ENCODE measurements around the gene ANP32D.
"Not testable (repeated sequence)": the region's sequence is repeated elsewhere in the genome, so short reads cannot be mapped to it uniquely, and the experiment has no call there.

Gene ANP32D

DNA sequence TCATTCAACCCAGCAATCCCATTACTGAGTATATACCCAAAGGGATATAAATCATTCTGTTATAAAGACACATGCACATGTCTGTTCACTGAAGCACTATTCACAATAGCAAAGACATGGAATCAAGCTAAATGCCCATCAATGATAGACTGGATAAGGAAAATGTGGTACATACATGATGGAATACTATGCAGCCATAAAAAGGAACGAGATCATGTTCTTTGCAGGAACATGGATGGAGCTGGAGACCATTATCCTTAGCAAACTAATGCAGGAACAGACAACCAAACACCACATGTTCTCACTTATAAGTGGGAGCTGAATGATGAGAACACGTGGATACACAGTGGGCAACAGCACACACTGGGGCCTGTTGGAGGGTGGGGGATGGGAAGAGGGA is 19.4 kb upstream of the ANP32D start:
- not testable (repeated sequence) for H3K9me3 ChIP-seq (ENCODE audit: control insufficient read depth in 5 of 5, low read length in 5 of 5); H3K4me1 ChIP-seq (ENCODE audit: control insufficient read depth in 5 of 5, insufficient read depth in 5 of 5, low read length in 5 of 5); H3K9ac ChIP-seq (ENCODE audit: low read length in 5 of 5); H3K36me3 ChIP-seq (ENCODE audit: control insufficient read depth in 5 of 5, insufficient read depth in 5 of 5, low read length in 5 of 5); H3K27me3 ChIP-seq (ENCODE audit: control insufficient read depth in 5 of 5, insufficient read depth in 4 of 5, low read length in 5 of 5); H3K4me3 ChIP-seq (ENCODE audit: low read depth in 1 of 5, low read length in 5 of 5); H3K27ac ChIP-seq (ENCODE audit: low read depth, low read length)

DNA sequence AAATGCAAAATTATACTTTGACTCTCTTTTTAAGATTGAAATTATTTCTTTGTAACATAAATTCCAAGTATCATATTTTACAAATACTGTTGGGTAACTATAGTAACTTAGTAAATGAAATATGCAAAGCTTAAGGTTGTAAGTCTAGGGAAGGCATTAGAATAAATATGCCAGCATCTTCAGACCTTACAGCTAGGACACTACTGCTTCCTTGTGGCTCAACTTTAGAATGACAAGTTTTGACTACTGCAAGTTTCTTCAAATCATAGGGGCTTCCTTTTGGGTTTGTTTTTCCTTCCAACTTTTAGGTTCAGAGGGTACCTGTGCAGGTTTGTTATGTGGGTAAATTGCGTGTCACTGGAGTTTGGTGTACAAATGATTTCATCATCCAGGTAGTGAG is 17.7 kb upstream of the ANP32D start:
- Histone ChIP-seq H3K9ac (ENCODE audit: low read length in 5 of 5) (no peak overlapping the region), H3K4me1 (ENCODE audit: control insufficient read depth in 5 of 5, insufficient read depth in 5 of 5, low read length in 5 of 5) (no peaks in the 10 kb centered on the region), H3K9me3 (ENCODE audit: control insufficient read depth in 5 of 5, low read length in 5 of 5) (peaks cover 0 to 8% (median 0%) of the 10 kb centered on the region in 5 donors), H3K36me3 (ENCODE audit: control insufficient read depth in 5 of 5, insufficient read depth in 5 of 5, low read length in 5 of 5) (no peaks in the 10 kb centered on the region), H3K4me3 (ENCODE audit: low read depth in 1 of 5, low read length in 5 of 5) (no peak overlapping the region), H3K27ac (ENCODE audit: low read depth, low read length) (no peak overlapping the region), H3K27me3 (ENCODE audit: control insufficient read depth in 5 of 5, insufficient read depth in 4 of 5, low read length in 5 of 5) (no peaks in the 10 kb centered on the region)

DNA sequence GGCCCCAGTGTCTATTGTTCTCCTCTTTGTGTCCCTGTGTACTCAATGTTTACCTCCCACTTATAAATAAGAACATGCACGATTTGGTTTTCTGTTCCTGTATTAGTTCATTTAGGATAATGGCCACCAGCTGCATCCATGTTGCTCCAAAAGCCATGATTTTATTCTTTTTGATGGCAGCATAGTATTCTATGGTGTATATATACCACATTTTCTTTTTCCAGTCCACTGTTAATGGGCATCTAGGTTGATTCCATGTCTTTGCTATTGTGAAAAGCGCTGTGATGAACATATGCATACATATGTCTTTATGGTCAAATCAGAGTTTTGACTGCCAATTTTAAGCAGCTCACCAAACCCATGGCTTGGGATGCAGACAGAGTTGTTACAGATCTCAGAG is 17.2 kb upstream of the ANP32D start:
- peaks cover 0 to 5% (median 0%) of the 10 kb centered on the region in 5 donors for H3K9me3 ChIP-seq (ENCODE audit: control insufficient read depth in 5 of 5, low read length in 5 of 5)
- H3K4me1 ChIP-seq (ENCODE audit: control insufficient read depth in 5 of 5, insufficient read depth in 5 of 5, low read length in 5 of 5): no peaks in the 10 kb centered on the region
- H3K27ac ChIP-seq (ENCODE audit: low read depth, low read length): no peak overlapping the region
- H3K36me3 ChIP-seq (ENCODE audit: control insufficient read depth in 5 of 5, insufficient read depth in 5 of 5, low read length in 5 of 5): no peaks in the 10 kb centered on the region
- no peak overlapping the region for H3K9ac ChIP-seq (ENCODE audit: low read length in 5 of 5)
- no peaks in the 10 kb centered on the region for H3K27me3 ChIP-seq (ENCODE audit: control insufficient read depth in 5 of 5, insufficient read depth in 4 of 5, low read length in 5 of 5)
- no peak overlapping the region for H3K4me3 ChIP-seq (ENCODE audit: low read depth in 1 of 5, low read length in 5 of 5)

DNA sequence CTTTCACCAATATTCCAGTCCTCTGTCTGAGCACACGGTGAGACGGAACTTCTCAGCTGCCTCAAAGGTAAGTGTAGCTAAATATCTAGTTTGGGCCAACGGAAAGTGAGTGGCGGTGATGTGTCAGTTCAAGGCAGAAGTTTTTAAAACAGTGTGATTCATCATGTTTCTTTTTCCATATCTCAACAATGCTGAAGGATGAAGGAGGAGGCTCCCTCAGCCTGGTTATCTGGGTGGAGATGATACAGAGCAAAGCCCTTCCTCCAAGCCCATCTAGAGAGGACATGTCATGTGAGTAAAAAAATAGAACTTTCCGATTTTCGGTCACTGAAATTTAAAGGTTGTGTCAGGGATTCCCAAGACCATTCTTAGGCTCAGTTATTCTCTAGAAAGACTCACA is 13.1 kb upstream of the ANP32D start:
- Histone ChIP-seq H3K9me3 (ENCODE audit: control insufficient read depth in 5 of 5, low read length in 5 of 5) (no peaks in the 10 kb centered on the region), H3K36me3 (ENCODE audit: control insufficient read depth in 5 of 5, insufficient read depth in 5 of 5, low read length in 5 of 5) (no peaks in the 10 kb centered on the region), H3K4me1 (ENCODE audit: control insufficient read depth in 5 of 5, insufficient read depth in 5 of 5, low read length in 5 of 5) (no peaks in the 10 kb centered on the region), H3K9ac (ENCODE audit: low read length in 5 of 5) (no peak overlapping the region), H3K4me3 (ENCODE audit: low read depth in 1 of 5, low read length in 5 of 5) (no peak overlapping the region), H3K27me3 (ENCODE audit: control insufficient read depth in 5 of 5, insufficient read depth in 4 of 5, low read length in 5 of 5) (no peaks in the 10 kb centered on the region), H3K27ac (ENCODE audit: low read depth, low read length) (no peak overlapping the region)

DNA sequence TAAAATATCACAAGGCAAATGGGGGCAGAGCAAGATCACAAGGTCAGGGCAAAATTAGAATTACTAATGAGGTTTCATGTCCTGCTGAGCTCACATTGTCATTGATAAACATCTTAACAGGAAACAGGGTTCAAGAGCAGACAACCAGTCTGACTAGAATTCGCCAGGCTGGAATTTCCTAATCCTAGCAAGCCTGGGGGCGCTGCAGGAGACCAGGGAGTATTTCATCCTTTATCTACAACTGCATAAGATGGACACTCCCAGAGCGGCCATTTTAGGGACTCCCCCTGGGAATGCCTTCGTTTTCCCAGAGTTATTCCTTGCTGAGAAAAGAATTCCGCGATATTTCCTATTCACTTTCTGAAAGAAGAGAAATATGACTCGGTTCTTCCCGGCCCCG is 3.3 kb upstream of the ANP32D start:
- H3K4me1 ChIP-seq (ENCODE audit: control insufficient read depth in 5 of 5, insufficient read depth in 5 of 5, low read length in 5 of 5); H3K27me3 ChIP-seq (ENCODE audit: control insufficient read depth in 5 of 5, insufficient read depth in 4 of 5, low read length in 5 of 5); H3K27ac ChIP-seq (ENCODE audit: low read depth, low read length); H3K9ac ChIP-seq (ENCODE audit: low read length in 5 of 5); H3K4me3 ChIP-seq (ENCODE audit: low read depth in 1 of 5, low read length in 5 of 5); H3K36me3 ChIP-seq (ENCODE audit: control insufficient read depth in 5 of 5, insufficient read depth in 5 of 5, low read length in 5 of 5): not testable (repeated sequence)
- H3K9me3 ChIP-seq (ENCODE audit: control insufficient read depth in 5 of 5, low read length in 5 of 5): peaks cover 2 to 35% (median 25%) of the 10 kb centered on the region in 5 donors

DNA sequence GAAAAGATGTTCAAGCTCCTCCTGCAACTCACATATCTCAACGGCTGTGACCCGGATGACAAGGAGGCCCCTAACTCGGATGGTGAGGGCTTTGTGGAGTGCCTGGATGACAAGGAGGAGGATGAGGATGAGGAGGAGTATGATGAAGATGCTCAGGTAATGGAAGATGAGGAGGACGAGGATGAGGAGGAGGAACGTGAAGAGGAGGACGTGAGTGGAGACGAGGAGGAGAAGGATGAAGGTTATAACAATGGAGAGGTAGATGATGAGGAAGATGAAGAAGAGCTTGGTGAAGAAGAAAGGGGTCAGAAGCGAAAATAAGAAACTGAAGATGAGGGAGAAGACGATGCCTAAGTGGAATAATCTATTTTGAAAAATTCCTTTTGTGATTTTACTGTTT is 702 bp downstream of the ANP32D start:
- H3K9ac ChIP-seq (ENCODE audit: low read length in 5 of 5): no peak overlapping the region
- no peaks in the 10 kb centered on the region for H3K27me3 ChIP-seq (ENCODE audit: control insufficient read depth in 5 of 5, insufficient read depth in 4 of 5, low read length in 5 of 5)
- H3K4me3 ChIP-seq (ENCODE audit: low read depth in 1 of 5, low read length in 5 of 5): no peak overlapping the region
- peaks cover 2 to 28% (median 22%) of the 10 kb centered on the region in 5 donors for H3K9me3 ChIP-seq (ENCODE audit: control insufficient read depth in 5 of 5, low read length in 5 of 5)
- H3K4me1 ChIP-seq (ENCODE audit: control insufficient read depth in 5 of 5, insufficient read depth in 5 of 5, low read length in 5 of 5): no peaks in the 10 kb centered on the region
- H3K27ac ChIP-seq (ENCODE audit: low read depth, low read length): no peak overlapping the region
- no peaks in the 10 kb centered on the region for H3K36me3 ChIP-seq (ENCODE audit: control insufficient read depth in 5 of 5, insufficient read depth in 5 of 5, low read length in 5 of 5)

DNA sequence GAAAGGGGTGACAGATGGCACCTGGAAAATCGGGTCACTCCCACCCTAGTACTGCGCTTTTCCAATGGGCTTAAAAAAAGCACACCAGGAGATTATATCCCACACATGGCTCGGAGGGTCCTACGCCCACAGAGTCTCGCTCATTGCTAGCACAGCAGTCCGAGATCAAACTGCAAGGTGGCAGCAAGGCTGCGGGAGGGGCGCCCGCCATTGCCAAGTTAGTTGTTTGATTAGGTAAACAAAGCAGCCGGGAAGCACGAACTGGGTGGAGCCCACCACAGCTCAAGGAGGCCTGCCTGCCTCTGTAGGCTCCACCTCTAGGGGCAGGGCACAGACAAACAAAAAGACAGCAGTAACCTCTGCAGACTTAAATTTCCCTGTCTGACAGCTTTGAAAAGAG is 2.1 kb downstream of the ANP32D start:
- not testable (repeated sequence) for H3K4me1 ChIP-seq (ENCODE audit: control insufficient read depth in 5 of 5, insufficient read depth in 5 of 5, low read length in 5 of 5); H3K36me3 ChIP-seq (ENCODE audit: control insufficient read depth in 5 of 5, insufficient read depth in 5 of 5, low read length in 5 of 5); H3K9ac ChIP-seq (ENCODE audit: low read length in 5 of 5); H3K27me3 ChIP-seq (ENCODE audit: control insufficient read depth in 5 of 5, insufficient read depth in 4 of 5, low read length in 5 of 5); H3K27ac ChIP-seq (ENCODE audit: low read depth, low read length); H3K4me3 ChIP-seq (ENCODE audit: low read depth in 1 of 5, low read length in 5 of 5)
- H3K9me3 ChIP-seq (ENCODE audit: control insufficient read depth in 5 of 5, low read length in 5 of 5): peaks cover 0 to 18% (median 10%) of the 10 kb centered on the region in 5 donors

DNA sequence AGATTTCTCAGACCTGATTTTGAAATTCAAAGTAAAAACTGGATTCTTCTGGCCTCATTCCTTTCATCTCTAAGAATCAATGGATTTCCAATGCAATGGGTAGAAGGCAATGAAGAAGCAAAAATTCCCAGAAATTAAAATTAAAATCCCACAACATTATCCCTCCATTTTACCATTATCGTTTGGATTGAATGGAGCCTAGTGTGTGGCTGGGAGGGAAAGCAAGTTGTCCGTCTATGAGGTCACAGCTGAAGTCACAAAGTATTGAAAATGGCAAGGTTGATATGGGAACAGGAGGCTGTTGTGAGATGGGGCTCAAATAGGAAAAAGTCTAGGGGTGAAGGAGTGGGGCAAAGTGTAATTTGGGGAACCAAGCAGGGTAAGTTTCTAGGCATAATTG is 9.8 kb downstream of the ANP32D start, which contains the start of gene C12orf54:
TSS of gene C12orf54 (plus strand) at position 301 of the 400 bp plus-strand sequence. CDS start 799 bp downstream, outside the sequence.
- Histone ChIP-seq H3K36me3 (ENCODE audit: control insufficient read depth in 5 of 5, insufficient read depth in 5 of 5, low read length in 5 of 5) (no peaks in the 10 kb centered on the region), H3K9me3 (ENCODE audit: control insufficient read depth in 5 of 5, low read length in 5 of 5) (peaks cover 0 to 3% (median 0%) of the 10 kb centered on the region in 5 donors), H3K27me3 (ENCODE audit: control insufficient read depth in 5 of 5, insufficient read depth in 4 of 5, low read length in 5 of 5) (no peaks in the 10 kb centered on the region), H3K9ac (ENCODE audit: low read length in 5 of 5) (no peak within 1 kb of the TSS), H3K4me1 (ENCODE audit: control insufficient read depth in 5 of 5, insufficient read depth in 5 of 5, low read length in 5 of 5) (no peaks in the 10 kb centered on the region), H3K4me3 (ENCODE audit: low read depth in 1 of 5, low read length in 5 of 5) (no peak within 1 kb of the TSS), H3K27ac (ENCODE audit: low read depth, low read length) (no peak within 1 kb of the TSS)

DNA sequence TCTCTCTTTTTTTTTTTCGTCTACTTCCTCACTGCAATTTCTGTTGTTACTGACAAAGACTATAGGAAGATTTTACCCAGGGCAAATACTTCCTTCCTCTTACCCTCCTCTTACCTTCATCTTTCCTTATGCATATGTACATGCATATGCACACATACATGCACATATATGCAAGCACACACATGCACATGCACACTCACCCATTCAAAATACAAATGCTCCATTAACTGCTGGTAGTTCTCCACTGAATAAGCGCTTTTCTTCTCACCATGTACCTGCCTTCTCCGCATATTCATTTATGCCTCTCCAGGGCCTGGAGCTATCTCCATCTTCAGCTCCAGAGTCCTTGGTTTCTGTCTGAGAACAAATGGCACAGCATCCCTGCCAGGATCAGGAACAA is 10.6 kb downstream of the ANP32D start:
- Histone ChIP-seq H3K4me3 (ENCODE audit: low read depth in 1 of 5, low read length in 5 of 5) (no peak overlapping the region), H3K9ac (ENCODE audit: low read length in 5 of 5) (no peak overlapping the region), H3K9me3 (ENCODE audit: control insufficient read depth in 5 of 5, low read length in 5 of 5) (peaks cover 0 to 3% (median 0%) of the 10 kb centered on the region in 5 donors), H3K27me3 (ENCODE audit: control insufficient read depth in 5 of 5, insufficient read depth in 4 of 5, low read length in 5 of 5) (no peaks in the 10 kb centered on the region), H3K27ac (ENCODE audit: low read depth, low read length) (no peak overlapping the region), H3K4me1 (ENCODE audit: control insufficient read depth in 5 of 5, insufficient read depth in 5 of 5, low read length in 5 of 5) (no peaks in the 10 kb centered on the region), H3K36me3 (ENCODE audit: control insufficient read depth in 5 of 5, insufficient read depth in 5 of 5, low read length in 5 of 5) (no peaks in the 10 kb centered on the region)

DNA sequence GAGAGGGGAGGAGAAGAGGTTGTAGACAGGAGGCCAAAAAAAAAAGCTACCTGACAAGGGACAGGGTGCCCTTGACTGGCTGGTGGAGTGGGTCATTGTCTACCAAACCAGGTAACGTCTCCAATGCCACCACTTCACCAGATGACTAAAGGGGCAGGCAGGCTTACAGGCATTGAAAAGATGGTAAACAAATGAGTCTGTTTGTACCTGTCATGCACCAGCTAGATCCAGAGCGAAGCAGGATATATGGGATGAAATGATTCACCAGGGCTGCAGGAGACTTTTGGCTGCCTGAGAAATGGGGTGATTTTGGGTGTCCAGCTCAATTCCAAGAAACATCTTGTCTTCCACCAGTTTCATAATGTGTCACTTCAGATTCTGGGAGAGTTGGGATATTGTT is 13.9 kb downstream of the ANP32D start:
- H3K9me3 ChIP-seq (ENCODE audit: control insufficient read depth in 5 of 5, low read length in 5 of 5): no peaks in the 10 kb centered on the region
- no peaks in the 10 kb centered on the region for H3K27me3 ChIP-seq (ENCODE audit: control insufficient read depth in 5 of 5, insufficient read depth in 4 of 5, low read length in 5 of 5)
- no peak overlapping the region for H3K27ac ChIP-seq (ENCODE audit: low read depth, low read length)
- no peaks in the 10 kb centered on the region for H3K4me1 ChIP-seq (ENCODE audit: control insufficient read depth in 5 of 5, insufficient read depth in 5 of 5, low read length in 5 of 5)
- no peak overlapping the region for H3K4me3 ChIP-seq (ENCODE audit: low read depth in 1 of 5, low read length in 5 of 5)
- no peak overlapping the region for H3K9ac ChIP-seq (ENCODE audit: low read length in 5 of 5)
- H3K36me3 ChIP-seq (ENCODE audit: control insufficient read depth in 5 of 5, insufficient read depth in 5 of 5, low read length in 5 of 5): no peaks in the 10 kb centered on the region

DNA sequence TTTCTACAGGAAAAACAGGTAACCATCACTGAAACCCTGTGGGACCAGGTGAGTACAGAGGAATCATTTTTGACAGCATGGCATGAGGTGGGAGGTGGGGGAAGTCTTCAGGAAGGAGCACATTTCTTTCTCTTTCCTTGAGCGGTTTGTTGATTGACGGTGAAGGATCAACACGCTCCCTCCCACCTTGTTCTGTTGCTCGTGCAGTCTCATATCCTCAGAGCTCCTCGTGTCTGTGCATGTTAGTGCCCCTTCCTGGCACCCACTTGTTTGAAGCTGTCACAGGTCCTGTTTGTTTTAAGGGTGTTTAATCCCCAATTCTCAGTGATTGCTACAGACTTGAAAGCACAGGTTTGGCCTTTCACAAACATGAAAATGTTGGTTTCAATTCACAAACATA is 14.3 kb downstream of the ANP32D start:
- Histone ChIP-seq H3K4me3 (ENCODE audit: low read depth in 1 of 5, low read length in 5 of 5) (no peak overlapping the region), H3K9me3 (ENCODE audit: control insufficient read depth in 5 of 5, low read length in 5 of 5) (no peaks in the 10 kb centered on the region), H3K27me3 (ENCODE audit: control insufficient read depth in 5 of 5, insufficient read depth in 4 of 5, low read length in 5 of 5) (no peaks in the 10 kb centered on the region), H3K9ac (ENCODE audit: low read length in 5 of 5) (no peak overlapping the region), H3K4me1 (ENCODE audit: control insufficient read depth in 5 of 5, insufficient read depth in 5 of 5, low read length in 5 of 5) (no peaks in the 10 kb centered on the region), H3K27ac (ENCODE audit: low read depth, low read length) (no peak overlapping the region), H3K36me3 (ENCODE audit: control insufficient read depth in 5 of 5, insufficient read depth in 5 of 5, low read length in 5 of 5) (no peaks in the 10 kb centered on the region)

Measured in subcutaneous abdominal adipose tissue (tissue), 5 donors.